H9 (cell line): ENCODE results near the gene LRRC37A3. TPM values are rescaled to one million over a fixed set of nuclear protein-coding genes. Genes with fewer than 3 reads are reported as not detected.

Experiments
- DNase-seq: peaks from one replicate; pipeline ENCODE4 v3.0.0-alpha.2; 2017
- H2AFZ ChIP-seq: one replicate; pipeline ENCODE4 v1.6.1; 2013; ENCODE audit warnings: mild to moderate bottlenecking, low read length, control low read depth, moderate library complexity
- H2AK5ac ChIP-seq: 2 replicates; pipeline ENCODE4 v1.6.1; 2013; ENCODE audit warnings: low read length, control low read depth, mixed read lengths; ENCODE audit not compliant: insufficient read length
- H2BK120ac ChIP-seq: one replicate; pipeline ENCODE4 v1.6.1; 2013; ENCODE audit warnings: low read depth, mild to moderate bottlenecking, low read length, control low read depth, inconsistent platforms; ENCODE audit not compliant: poor library complexity, severe bottlenecking
- H2BK12ac ChIP-seq: 2 replicates; pipeline ENCODE4 v1.6.1; 2013; ENCODE audit warnings: low read length, control low read depth, mixed read lengths, low read depth; ENCODE audit not compliant: insufficient read length
- H2BK15ac ChIP-seq: 2 replicates; pipeline ENCODE4 v1.6.1; 2013; ENCODE audit warnings: low read depth, low read length, control low read depth
- H2BK20ac ChIP-seq: one replicate; pipeline ENCODE4 v1.6.1; 2013; ENCODE audit warnings: low read depth, mild to moderate bottlenecking, low read length, control low read depth, inconsistent platforms; ENCODE audit not compliant: poor library complexity, severe bottlenecking
- H2BK5ac ChIP-seq: 2 replicates; pipeline ENCODE4 v1.6.1; 2013; ENCODE audit warnings: low read length, control low read depth, mixed read lengths; ENCODE audit not compliant: insufficient read length
- H3K14ac ChIP-seq: 2 replicates; pipeline ENCODE4 v1.6.1; 2013; ENCODE audit warnings: low read length, control low read depth; ENCODE audit not compliant: insufficient read depth
- H3K18ac ChIP-seq: 2 replicates; pipeline ENCODE4 v1.6.1; 2013; ENCODE audit warnings: low read depth, mild to moderate bottlenecking, mixed read lengths, low read length, control low read depth; ENCODE audit not compliant: insufficient read length
- H3K23ac ChIP-seq: 2 replicates; pipeline ENCODE4 v1.6.1; 2013; ENCODE audit warnings: low read length, control low read depth, mixed read lengths, low read depth; ENCODE audit not compliant: insufficient read length
- H3K23me2 ChIP-seq: 2 replicates; pipeline ENCODE4 v1.6.1; 2013; ENCODE audit warnings: low read depth, mild to moderate bottlenecking, mixed read lengths, low read length, control low read depth; ENCODE audit not compliant: insufficient read length, poor library complexity, severe bottlenecking
- H3K27ac ChIP-seq: 2 replicates; pipeline ENCODE4 v1.5.1; 2013; ENCODE audit warnings: low read length, control low read depth, mixed read lengths, low read depth; ENCODE audit not compliant: insufficient read length
- H3K27me3 ChIP-seq: 2 replicates; pipeline ENCODE4 v1.6.1; 2013; ENCODE audit warnings: low read length, control low read depth, inconsistent platforms; ENCODE audit not compliant: insufficient read depth
- H3K4ac ChIP-seq: 2 replicates; pipeline ENCODE4 v1.6.1; 2013; ENCODE audit warnings: low read depth, mild to moderate bottlenecking, control low read depth, inconsistent platforms, low read length, moderate library complexity
- H3K4me1 ChIP-seq: 2 replicates; pipeline ENCODE4 v1.6.1; 2013; ENCODE audit warnings: low read length, control low read depth, inconsistent platforms; ENCODE audit not compliant: insufficient read depth
- H3K4me2 ChIP-seq: 2 replicates; pipeline ENCODE4 v1.6.1; 2013; ENCODE audit warnings: low read length, control low read depth, mixed read lengths; ENCODE audit not compliant: insufficient read length, insufficient read depth
- H3K56ac ChIP-seq: 2 replicates; pipeline ENCODE4 v1.6.1; 2013; ENCODE audit warnings: low read depth, mild to moderate bottlenecking, mixed read lengths, low read length, control low read depth; ENCODE audit not compliant: insufficient read length
- H3K79me1 ChIP-seq: 2 replicates; pipeline ENCODE4 v1.6.1; 2013; ENCODE audit warnings: low read depth, mild to moderate bottlenecking, moderate library complexity, low read length, control low read depth, inconsistent platforms; ENCODE audit not compliant: insufficient read depth, poor library complexity, severe bottlenecking
- H3K79me2 ChIP-seq: 2 replicates; pipeline ENCODE4 v1.6.1; 2013; ENCODE audit warnings: low read length, control low read depth, inconsistent platforms; ENCODE audit not compliant: insufficient read depth
- H3K9ac ChIP-seq: 2 replicates; pipeline ENCODE4 v1.6.1; 2013; ENCODE audit warnings: low read length, control low read depth, mixed read lengths; ENCODE audit not compliant: insufficient read length; ENCODE audit errors: extremely low read depth
- H3K9me3 ChIP-seq: one replicate; pipeline ENCODE4 v1.6.1; 2013; ENCODE audit warnings: low read depth, low read length, inconsistent platforms; ENCODE audit not compliant: control insufficient read depth
- H3T11ph ChIP-seq: one replicate; pipeline ENCODE4 v1.6.1; 2013; ENCODE audit warnings: mild to moderate bottlenecking, low read length, control low read depth, inconsistent platforms
- H4K20me1 ChIP-seq: one replicate; pipeline ENCODE4 v1.6.1; 2013; ENCODE audit not compliant: control insufficient read depth, insufficient read length, insufficient read depth
- H4K5ac ChIP-seq: 2 replicates; pipeline ENCODE4 v1.6.1; 2013; ENCODE audit warnings: low read depth, mild to moderate bottlenecking, mixed read lengths, low read length, control low read depth; ENCODE audit not compliant: insufficient read length
- H4K8ac ChIP-seq: replicated peaks from 2 replicates; pipeline ENCODE4 v1.6.1; 2013; ENCODE audit warnings: low read length, control low read depth, mixed read lengths, low read depth; ENCODE audit not compliant: insufficient read length
- H4K91ac ChIP-seq: 2 replicates; pipeline ENCODE4 v1.6.1; 2013; ENCODE audit warnings: low read depth, mild to moderate bottlenecking, moderate library complexity, mixed read lengths, low read length, control low read depth; ENCODE audit not compliant: insufficient read length
- H3K27ac Mint-ChIP-seq, 3 experiments: 2 replicates in 2 of 3; 3 replicates in 1 of 3; pipeline ENCODE4 v1.8.0; 2020 to 2021; ENCODE audit warnings: mixed read lengths in 3 of 3, mild to moderate bottlenecking in 1 of 3, moderate library complexity in 1 of 3
- H3K27me3 Mint-ChIP-seq: 2 replicates; pipeline ENCODE4 v1.8.0; 2021; ENCODE audit warnings: low read depth, mild to moderate bottlenecking, moderate library complexity, mixed read lengths
- H3K36me3 Mint-ChIP-seq, 3 experiments: 2 replicates in 2 of 3; 3 replicates in 1 of 3; pipeline ENCODE4 v1.8.0; 2020 to 2021; ENCODE audit warnings: low read depth in 3 of 3, mixed read lengths in 3 of 3; ENCODE audit not compliant: insufficient read depth in 1 of 3
- H3K4me1 Mint-ChIP-seq, 2 experiments: 2 replicates each; pipeline ENCODE4 v1.8.0; 2020; ENCODE audit warnings: mixed read lengths in 2 of 2
- H3K4me3 Mint-ChIP-seq, 2 experiments: 2 replicates in 1 of 2; 3 replicates in 1 of 2; pipeline ENCODE4 v1.8.0; 2020 to 2021; ENCODE audit warnings: mild to moderate bottlenecking in 2 of 2, mixed read lengths in 2 of 2, moderate library complexity in 1 of 2
- H3K9me3 Mint-ChIP-seq, 2 experiments: 2 replicates in 1 of 2; 3 replicates in 1 of 2; pipeline ENCODE4 v1.8.0; 2020; ENCODE audit warnings: mild to moderate bottlenecking in 2 of 2, mixed read lengths in 2 of 2, moderate library complexity in 1 of 2
- WGBS: extraction: QIAGEN DNeasy Blood & Tissue Kit; methylation state at CpG from one replicate; pipeline ENCODE4 v1.1.7; 2013; ENCODE audit warnings: missing lambda C conversion rate, low lambda C conversion rate, mixed read lengths; ENCODE audit not compliant: insufficient read length; ENCODE audit errors: extremely low coverage; 5-methylcytosine and 5-hydroxymethylcytosine counted together
- total RNA-seq: library from RNA; stranded (reverse); gene quantifications from 2 replicates; pipeline ENCODE4 v1.2.1, GENCODE V29; 2021
- TF ChIP-seq, protein P1 (sequence below): fragments of 200-600 bp; sonication (generic); conservative IDR thresholded peaks from 3 replicates; pipeline ENCODE4 v1.8.0; 2021; ENCODE audit warnings: antibody characterized with exemption, mild to moderate bottlenecking

LRRC37A3 gene
- total RNA-seq, 1 experiment from 2014 or later = 5.4 TPM

- H2BK20ac ChIP-seq = no peak overlapping the region
- no peak for DNase-seq
- H3K18ac ChIP-seq = no peak overlapping the region
- no peak overlapping the region for H3K56ac ChIP-seq
- no CpG with 5 or more reads among the region's 3 CpGs for WGBS
- no peaks in the 10 kb centered on the region for H3K23me2 ChIP-seq
- no peaks in the 10 kb centered on the region for H3K36me3 Mint-ChIP-seq
- no peaks in the 10 kb centered on the region for H3K4me1 ChIP-seq
- H4K5ac ChIP-seq = no peak overlapping the region
- H3K27ac Mint-ChIP-seq = no peak overlapping the region
- no peak overlapping the region for H3K4me2 ChIP-seq
- H3K79me1 ChIP-seq = no peaks in the 10 kb centered on the region
- H2BK15ac ChIP-seq = no peak overlapping the region
- no peaks in the 10 kb centered on the region for H3K79me2 ChIP-seq
- no peaks in the 10 kb centered on the region for H3K27me3 ChIP-seq
- no peak overlapping the region for H3K23ac ChIP-seq
- H4K8ac ChIP-seq = no peak overlapping the region
- H3K14ac ChIP-seq = no peak overlapping the region
- H3T11ph ChIP-seq = no peak overlapping the region
- H2BK120ac ChIP-seq = no peak overlapping the region
- H3K27ac ChIP-seq = no peak overlapping the region
- no peak overlapping the region for H3K9ac ChIP-seq
- no peak overlapping the region for H2AK5ac ChIP-seq
- H3K4me3 Mint-ChIP-seq = no peak overlapping the region
- no peak overlapping the region for H4K91ac ChIP-seq
- H3K27me3 Mint-ChIP-seq = no peaks in the 10 kb centered on the region
- no peak overlapping the region for H3K4ac ChIP-seq
- H3K4me1 Mint-ChIP-seq = peaks cover 2 to 7% of the 10 kb centered on the region in 2 experiments; a peak in 2 of 4 replicates
- no peaks in the 10 kb centered on the region for H3K9me3 ChIP-seq
- no peak overlapping the region for H2AFZ ChIP-seq
- no peak overlapping the region for H2BK12ac ChIP-seq
- TF ChIP-seq, protein P1, sequence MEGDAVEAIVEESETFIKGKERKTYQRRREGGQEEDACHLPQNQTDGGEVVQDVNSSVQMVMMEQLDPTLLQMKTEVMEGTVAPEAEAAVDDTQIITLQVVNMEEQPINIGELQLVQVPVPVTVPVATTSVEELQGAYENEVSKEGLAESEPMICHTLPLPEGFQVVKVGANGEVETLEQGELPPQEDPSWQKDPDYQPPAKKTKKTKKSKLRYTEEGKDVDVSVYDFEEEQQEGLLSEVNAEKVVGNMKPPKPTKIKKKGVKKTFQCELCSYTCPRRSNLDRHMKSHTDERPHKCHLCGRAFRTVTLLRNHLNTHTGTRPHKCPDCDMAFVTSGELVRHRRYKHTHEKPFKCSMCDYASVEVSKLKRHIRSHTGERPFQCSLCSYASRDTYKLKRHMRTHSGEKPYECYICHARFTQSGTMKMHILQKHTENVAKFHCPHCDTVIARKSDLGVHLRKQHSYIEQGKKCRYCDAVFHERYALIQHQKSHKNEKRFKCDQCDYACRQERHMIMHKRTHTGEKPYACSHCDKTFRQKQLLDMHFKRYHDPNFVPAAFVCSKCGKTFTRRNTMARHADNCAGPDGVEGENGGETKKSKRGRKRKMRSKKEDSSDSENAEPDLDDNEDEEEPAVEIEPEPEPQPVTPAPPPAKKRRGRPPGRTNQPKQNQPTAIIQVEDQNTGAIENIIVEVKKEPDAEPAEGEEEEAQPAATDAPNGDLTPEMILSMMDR = no peak
- no peaks in the 10 kb centered on the region for H3K9me3 Mint-ChIP-seq
- H2BK5ac ChIP-seq = no peak overlapping the region
- no peaks in the 10 kb centered on the region for H4K20me1 ChIP-seq
These were observed 21.8 kb upstream of the LRRC37A3 start for GRCh38 chr17:64941045-64941444.
